ENCODE results near the gene NUDCD3.
"Not testable (repeated sequence)": the region's sequence is repeated elsewhere in the genome, so short reads cannot be mapped to it uniquely, and the experiment has no call there.

The NUDCD3 gene

GRCh38 chr7:44517175-44517574 lies 26.7 kb upstream of the NUDCD3 start:
- no peak for DNase-seq (ENCODE audit: low read depth)

- DNase-seq (ENCODE audit: low read depth) = no peak
Observed at GRCh38 chr7:44515590-44516268, 25.3 kb upstream of the NUDCD3 start.

- DNase-seq (ENCODE audit: low read depth) = no peak
Observed at GRCh38 chr7:44512736-44513135, 22.3 kb upstream of the NUDCD3 start.

GRCh38 chr7:44511863-44512468 lies 21.5 kb upstream of the NUDCD3 start:
- DNase-seq (ENCODE audit: low read depth) = no peak

- DNase-seq (ENCODE audit: low read depth) = no peak
Observed at GRCh38 chr7:44511236-44511635, 20.8 kb upstream of the NUDCD3 start.

GRCh38 chr7:44508328-44509030 lies 18.0 kb upstream of the NUDCD3 start:
- DNase-seq (ENCODE audit: low read depth) = no peak

- DNase-seq (ENCODE audit: low read depth) = not testable (repeated sequence)
Observed at GRCh38 chr7:44506592-44507288, 16.3 kb upstream of the NUDCD3 start.

GRCh38 chr7:44505595-44505994 lies 15.1 kb upstream of the NUDCD3 start:
- DNase-seq (ENCODE audit: low read depth) = no peak

- no peak for DNase-seq (ENCODE audit: low read depth)
Observed at GRCh38 chr7:44498230-44498954, 7.9 kb upstream of the NUDCD3 start.

GRCh38 chr7:44497155-44498027 lies 6.9 kb upstream of the NUDCD3 start:
- no peak for DNase-seq (ENCODE audit: low read depth)

- no peak for DNase-seq (ENCODE audit: low read depth)
Observed at GRCh38 chr7:44496385-44496784, 5.9 kb upstream of the NUDCD3 start.

- no peak for DNase-seq (ENCODE audit: low read depth)
Observed at GRCh38 chr7:44494960-44495359, 4.5 kb upstream of the NUDCD3 start.

GRCh38 chr7:44491229-44491628 lies 771 bp upstream of the NUDCD3 start:
- no peak for DNase-seq (ENCODE audit: low read depth)

GRCh38 chr7:44489955-44490350 lies 505 bp downstream of the NUDCD3 start:
- DNase-seq (ENCODE audit: low read depth) = peak; percentile 19

GRCh38 chr7:44488955-44489354 lies 1.5 kb downstream of the NUDCD3 start:
- no peak for DNase-seq (ENCODE audit: low read depth)

GRCh38 chr7:44486693-44487092 lies 3.8 kb downstream of the NUDCD3 start:
- DNase-seq (ENCODE audit: low read depth) = no peak

GRCh38 chr7:44486001-44486400 lies 4.5 kb downstream of the NUDCD3 start:
- DNase-seq (ENCODE audit: low read depth) = no peak

GRCh38 chr7:44484482-44485313 lies 5.8 kb downstream of the NUDCD3 start:
- DNase-seq (ENCODE audit: low read depth) = no peak

- no peak for DNase-seq (ENCODE audit: low read depth)
Observed at GRCh38 chr7:44482502-44483485, 7.7 kb downstream of the NUDCD3 start.
